Uterus (tissue), 2 donors: ENCODE measurements around the gene PLD5.

Experiments used
- CTCF ChIP-seq, 4 experiments: fragments of 200-600 bp in 2 of 4; fragments of 450-650 bp in 2 of 4; sonication (generic) in 2 of 4; IDR thresholded peaks; one replicate each; pipeline ENCODE4 v1.5.1; 2016 to 2019; ENCODE audit warnings: antibody characterized with exemption in 4 of 4, mild to moderate bottlenecking in 2 of 4, moderate library complexity in 1 of 4
- POLR2A ChIP-seq, 2 donors: fragments of 450-650 bp; IDR thresholded peaks; one replicate each; pipeline ENCODE4 v1.6.1; 2016; ENCODE audit warnings: antibody characterized with exemption in 2 of 2, mild to moderate bottlenecking in 1 of 2, moderate library complexity in 1 of 2

GRCh38 chr1:242212401-242212800 lies 312.1 kb downstream of the PLD5 start:
- TF ChIP-seq CTCF (IDR thresholded peaks at IDR 0.05), result no peak
- TF ChIP-seq POLR2A (IDR thresholded peaks at IDR 0.05), result no peak
